HepG2 (cell line): Measurements from ENCODE around the gene CAMK1D. TPM values are rescaled to one million over a fixed set of nuclear protein-coding genes. Genes with fewer than 3 reads are reported as not detected.

Experiments
- ATAC-seq: fragments of 200-7000 bp; cut with Tn5 transposase; 3 replicates; pipeline ENCODE4 v1.9.1; 2020; ENCODE audit warnings: mild to moderate bottlenecking, moderate library complexity
- BruUV-seq: library from RNA; stranded (reverse); fragments of 400-500 nt; replicated peaks from 2 replicates; lab custom pipeline; 2021; lab: Mats Ljungman, UMichigan
- CTCF ChIA-PET: fragments of 300-600 bp; formaldehyde crosslinking; extraction: SDS; loops from one replicate; lab custom pipeline; 2021; ENCODE audit warnings: low total read pairs, inconsistent platforms, low intra/inter-chr PET ratio; lab: Yijun Ruan, JAX
- POLR2A ChIA-PET: fragments of 350-600 bp; sonication (Branson Sonifier 250); formaldehyde crosslinking; loops from one replicate; lab custom pipeline; 2020; ENCODE audit warnings: antibody characterized with exemption, inconsistent platforms; lab: Yijun Ruan, JAX
- DNase-seq: peaks from one replicate; pipeline ENCODE4 v3.0.0-alpha.2; 2015; ENCODE audit warnings: low spot score
- FAIRE-seq: peaks from 3 replicates; lab custom pipeline; 2011; peaks lifted over from hg19 to GRCh38; lab: Jason Lieb, UNC
- H2AFZ ChIP-seq: one replicate; pipeline ENCODE4 v1.6.1; 2011; ENCODE audit warnings: low read length, inconsistent platforms
- H3K27ac ChIP-seq: fragments of 300-600 bp; 3 replicates; pipeline ENCODE4 v1.8.0; 2011; ENCODE audit warnings: mixed run types, mild to moderate bottlenecking, mixed read lengths, low read length, inconsistent platforms; ENCODE audit not compliant: insufficient read depth; ENCODE audit errors: extremely low read length
- H3K27me3 ChIP-seq, 2 experiments: fragments of 200-600 bp in 1 of 2; 2 replicates in 1 of 2; 3 replicates in 1 of 2; pipeline versions ENCODE4 v1.6.0 to v1.8.0; 2011; ENCODE audit warnings: low read length in 2 of 2, mild to moderate bottlenecking in 2 of 2, moderate library complexity in 2 of 2, inconsistent platforms in 1 of 2; ENCODE audit not compliant: insufficient read depth in 2 of 2, control insufficient read depth in 1 of 2
- H3K36me3 ChIP-seq, 2 experiments: fragments of 200-600 bp in 1 of 2; replicated peaks in 1 of 2; 2 replicates in 1 of 2; 3 replicates in 1 of 2; pipeline versions ENCODE4 v1.5.1 to v1.8.0; 2011; ENCODE audit warnings: low read length in 2 of 2, inconsistent platforms in 1 of 2; ENCODE audit not compliant: insufficient read depth in 2 of 2, control insufficient read depth in 1 of 2
- H3K4me1 ChIP-seq: 2 replicates; pipeline ENCODE4 v1.5.1; 2012; ENCODE audit warnings: low read length, inconsistent platforms; ENCODE audit not compliant: insufficient read depth
- H3K4me2 ChIP-seq: 2 replicates; pipeline ENCODE4 v1.6.0; 2011; ENCODE audit warnings: low read depth, low read length, inconsistent platforms
- H3K4me3 ChIP-seq, 3 experiments: fragments of 200-600 bp in 1 of 3; sonication (generic), shearing (Covaris generic) in 1 of 3; replicated peaks in 1 of 3; 2 replicates each; pipeline ENCODE4 v1.5.1; 2011 to 2016; ENCODE audit warnings: low read length in 3 of 3, inconsistent platforms in 2 of 3, low read depth in 2 of 3, mild to moderate bottlenecking in 2 of 3, control low read depth in 1 of 3, mixed read lengths in 1 of 3; ENCODE audit not compliant: insufficient read depth in 1 of 3
- H3K79me2 ChIP-seq: one replicate; pipeline ENCODE4 v1.6.1; 2011; ENCODE audit warnings: low read length, inconsistent platforms; ENCODE audit not compliant: insufficient read depth
- H3K9ac ChIP-seq: 2 replicates; pipeline ENCODE4 v1.6.0; 2011; ENCODE audit warnings: mild to moderate bottlenecking, low read depth, low read length, inconsistent platforms; ENCODE audit not compliant: insufficient read depth
- H3K9me3 ChIP-seq: 2 replicates; pipeline ENCODE4 v1.5.1; 2012; ENCODE audit warnings: mild to moderate bottlenecking, low read length
- H4K20me1 ChIP-seq: 2 replicates; pipeline ENCODE4 v1.6.0; 2011; ENCODE audit warnings: inconsistent platforms, mild to moderate bottlenecking, low read length, moderate library complexity; ENCODE audit not compliant: insufficient read depth
- BCL6 ChIP-seq: IDR thresholded peaks from 2 replicates; pipeline ENCODE4 v1.6.1; 2016; ENCODE audit warnings: missing genetic modification reagents, missing compliant biosample characterization
- POLR2AphosphoS2 ChIP-seq: IDR thresholded peaks from 2 replicates; pipeline ENCODE4 v1.6.1; 2011; ENCODE audit warnings: low read depth, low read length, improper control_type of control experiment
- SETDB1 ChIP-seq: sonication (generic); formaldehyde crosslinking; IDR thresholded peaks from 2 replicates; pipeline ENCODE4 v1.5.1; 2020; ENCODE audit warnings: missing genetic modification reagents, mild to moderate bottlenecking, borderline replicate concordance
- SMAD3 ChIP-seq: sonication (generic); formaldehyde crosslinking; IDR thresholded peaks from 2 replicates; pipeline ENCODE4 v1.4.0; 2020; ENCODE audit warnings: missing genetic modification reagents
- ZKSCAN8 ChIP-seq: IDR thresholded peaks from 2 replicates; pipeline ENCODE4 v1.6.1; 2016; ENCODE audit warnings: borderline replicate concordance, missing genetic modification reagents, missing compliant biosample characterization
- ZNF598 ChIP-seq: sonication (generic); formaldehyde crosslinking; IDR thresholded peaks from 2 replicates; pipeline ENCODE4 v1.5.1; 2020; ENCODE audit warnings: mild to moderate bottlenecking, missing genetic modification reagents, borderline replicate concordance
- WGBS: methylation state at CpG from one replicate; pipeline ENCODE4 v1.1.6; 2017; ENCODE audit warnings: low lambda C conversion rate; 5-methylcytosine and 5-hydroxymethylcytosine counted together
- in situ Hi-C: cut with HindIII; loops from 2 replicates; pipeline ENCODE4 v1.10.0; 2017; ENCODE audit warnings: low pct_unique_long_range_greater_than_20kb; ENCODE audit not compliant: extremely low pct_ligation_motif_present
- intact Hi-C: fragments of 100-400 bp; cut with micrococcal nuclease; formaldehyde crosslinking; loops from one replicate; pipeline ENCODE4 v1.10.0; 2022; ENCODE audit not compliant: unreplicated experiment
- polyA plus RNA-seq, 8 experiments: library from polyadenylated mRNA; depleted of rRNA in 3 of 8; stranded (reverse) in 7 of 8; unstranded in 1 of 8; fragments of >200 nt; fragmentation: Illumina TruSeq in 4 of 8; extraction: Trizol in 4 of 8; gene quantifications; 2 replicates each; pipeline versions ENCODE4 v1.2.1 to v1.2.3, GENCODE V29; 2011 to 2016; ENCODE audit warnings: low read depth in 4 of 8, missing spikeins in 1 of 8, mixed read lengths in 1 of 8; ENCODE audit not compliant: insufficient read depth in 1 of 8
- total RNA-seq, 5 experiments: library from RNA; depleted of rRNA; stranded (reverse); fragments of >200 nt; fragmentation: Illumina TruSeq; extraction: Trizol; gene quantifications; 2 replicates each; pipeline ENCODE4 v1.2.3, GENCODE V29; 2016; ENCODE audit warnings: low read depth in 1 of 5
- TF ChIP-seq, protein P1 (sequence below): sonication (generic); formaldehyde crosslinking; IDR thresholded peaks from 2 replicates; pipeline ENCODE4 v1.8.0; 2023; ENCODE audit warnings: mild to moderate bottlenecking, missing genetic modification reagents

Gene CAMK1D
- total and polyA plus RNA-seq, 2 of the 13 experiments (the other 11 are each of a cell fraction or from before 2014, with no cell fraction given) = under 0.01 TPM; not detected in 1

- Histone ChIP-seq H3K4me2 (no peak overlapping the region), H3K9ac (no peak overlapping the region), H3K36me3 (no peaks in the 10 kb centered on the region)
- 32% methylated on average over 5 of the region's 5 CpGs for WGBS
- FAIRE-seq (no peak), DNase-seq (no peak)
- TF ChIP-seq ZKSCAN8 (CRISPR knock-in tag) = no peak
- TF ChIP-seq, protein P1, sequence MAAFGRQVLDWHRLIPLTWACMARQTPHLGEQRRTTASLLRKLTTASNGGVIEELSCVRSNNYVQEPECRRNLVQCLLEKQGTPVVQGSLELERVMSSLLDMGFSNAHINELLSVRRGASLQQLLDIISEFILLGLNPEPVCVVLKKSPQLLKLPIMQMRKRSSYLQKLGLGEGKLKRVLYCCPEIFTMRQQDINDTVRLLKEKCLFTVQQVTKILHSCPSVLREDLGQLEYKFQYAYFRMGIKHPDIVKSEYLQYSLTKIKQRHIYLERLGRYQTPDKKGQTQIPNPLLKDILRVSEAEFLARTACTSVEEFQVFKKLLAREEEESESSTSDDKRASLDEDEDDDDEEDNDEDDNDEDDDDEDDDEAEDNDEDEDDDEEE = no peak
- TF ChIP-seq, all 625 proteins: peak for 0
- no peak for ATAC-seq
- Histone ChIP-seq H3K4me3 (no peak overlapping the region), H3K27me3 (peaks cover 0 to 8% of the 10 kb centered on the region in 2 experiments; a peak in 1 of 5 replicates), H2AFZ (no peak overlapping the region), H3K9me3 (no peaks in the 10 kb centered on the region), H4K20me1 (no peaks in the 10 kb centered on the region), H3K27ac (no peak overlapping the region), H3K4me1 (no peaks in the 10 kb centered on the region), H3K79me2 (no peaks in the 10 kb centered on the region)
- CTCF ChIA-PET = no interaction called here
- in situ Hi-C loops = no loop called here
- intact Hi-C loops = no loop called here
- BruUV-seq = no TSS peak
- POLR2A ChIA-PET = no interaction called here
Observed at GRCh38 chr10:12556039-12556438, 206.7 kb downstream of the CAMK1D start.

DNA sequence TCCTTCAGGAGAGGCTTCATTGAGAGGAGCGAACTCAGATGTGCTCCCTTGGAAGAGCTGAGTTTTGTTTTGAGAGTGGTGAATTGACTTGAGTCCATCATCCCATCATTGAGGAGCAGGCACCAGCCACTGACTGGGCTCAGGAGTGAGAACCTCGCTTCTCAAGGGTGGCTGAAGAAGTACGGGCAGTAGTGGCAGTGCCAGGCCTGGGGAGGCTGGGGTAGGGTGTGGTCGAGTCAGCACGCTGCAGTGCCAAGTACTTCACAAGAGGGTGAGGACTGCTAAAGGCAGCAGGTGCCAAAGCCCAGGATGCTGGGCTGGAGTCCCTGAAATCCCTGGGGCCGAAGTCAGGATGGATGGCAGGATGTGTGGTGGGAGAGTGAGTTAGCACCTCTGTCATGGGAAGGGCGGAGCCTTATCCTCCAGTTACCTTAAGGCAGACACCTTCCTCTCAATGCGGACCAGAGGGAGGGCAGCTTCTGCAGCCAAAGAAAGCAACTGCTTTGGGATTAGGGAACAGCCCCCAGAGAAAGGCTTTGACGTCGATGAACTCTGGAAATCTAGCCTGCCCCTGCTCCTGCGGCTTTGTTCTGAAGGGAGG, 210.3 kb downstream of the CAMK1D start:
- POLR2A ChIA-PET = no interaction called here
- H4K20me1 ChIP-seq = no peaks in the 10 kb centered on the region
- no TSS peak for BruUV-seq
- TF ChIP-seq ZNF598 (no peak), SETDB1 (CRISPR knock-in tag) (no peak), SMAD3 (no peak), BCL6 (no peak), POLR2AphosphoS2 (no peak)
- TF ChIP-seq, all 625 proteins: peak for 0
- intact Hi-C loops (no loop called here), in situ Hi-C loops (no loop called here)
- FAIRE-seq (no peak), ATAC-seq (no peak), DNase-seq (no peak)
- CTCF ChIA-PET = no interaction called here
- Histone ChIP-seq H3K9ac (no peak overlapping the region), H3K4me3 (no peak overlapping the region), H3K79me2 (no peaks in the 10 kb centered on the region), H3K4me1 (no peaks in the 10 kb centered on the region), H3K4me2 (no peak overlapping the region), H2AFZ (no peak overlapping the region), H3K36me3 (no peaks in the 10 kb centered on the region), H3K27ac (no peak overlapping the region), H3K27me3 (peaks cover 0 to 16% of the 10 kb centered on the region in 2 experiments; a peak in 1 of 5 replicates), H3K9me3 (no peaks in the 10 kb centered on the region)
- 24% methylated on average over 7 of the region's 11 CpGs for WGBS
